ENCODE measurements around the gene OGFOD2.

The OGFOD2 gene

GRCh38 chr12:122961531-122962329 is 13.3 kb upstream of the OGFOD2 start:
- TF ChIP-seq CTCF (IDR thresholded peaks at IDR 0.05; ENCODE audit: insufficient read depth, low read length, poor library complexity, severe bottlenecking): no peak
- no peaks in the 10 kb centered on the region for H3K27me3 ChIP-seq (replicated peaks; ENCODE audit: control insufficient read depth, insufficient read depth, low read length)
- H3K36me3 ChIP-seq (ENCODE audit: control insufficient read depth, insufficient read depth, low read length): no peaks in the 10 kb centered on the region
- no peak for DNase-seq (ENCODE audit: extremely low read depth, insufficient read length)
- H3K4me3 ChIP-seq (replicated peaks; ENCODE audit: low read depth, low read length): no peak overlapping the region

DNA sequence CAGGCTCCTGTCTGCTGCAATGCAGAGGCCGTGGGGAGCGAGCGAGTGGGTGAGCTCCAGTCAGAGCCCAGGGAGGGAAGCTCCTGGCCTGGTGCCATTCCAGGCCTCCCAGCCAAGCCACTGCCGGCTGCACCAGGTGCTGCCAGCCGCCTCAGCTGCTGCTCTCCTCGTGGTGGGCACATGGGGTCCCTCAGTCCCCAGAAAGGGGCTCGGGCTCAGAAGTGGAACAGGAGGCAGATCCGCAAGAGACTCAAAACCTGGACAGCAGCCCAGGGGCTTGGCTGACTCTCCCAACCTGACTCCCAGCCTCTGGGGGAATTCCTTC is 11.1 kb upstream of the OGFOD2 start:
- Histone ChIP-seq H3K36me3 (ENCODE audit: control insufficient read depth, insufficient read depth, low read length) (no peaks in the 10 kb centered on the region), H3K27me3 (replicated peaks; ENCODE audit: control insufficient read depth, insufficient read depth, low read length) (no peaks in the 10 kb centered on the region), H3K4me3 (replicated peaks; ENCODE audit: low read depth, low read length) (no peak overlapping the region)
- TF ChIP-seq CTCF (IDR thresholded peaks at IDR 0.05; ENCODE audit: insufficient read depth, low read length, poor library complexity, severe bottlenecking): no peak
- no peak for DNase-seq (ENCODE audit: extremely low read depth, insufficient read length)

DNA sequence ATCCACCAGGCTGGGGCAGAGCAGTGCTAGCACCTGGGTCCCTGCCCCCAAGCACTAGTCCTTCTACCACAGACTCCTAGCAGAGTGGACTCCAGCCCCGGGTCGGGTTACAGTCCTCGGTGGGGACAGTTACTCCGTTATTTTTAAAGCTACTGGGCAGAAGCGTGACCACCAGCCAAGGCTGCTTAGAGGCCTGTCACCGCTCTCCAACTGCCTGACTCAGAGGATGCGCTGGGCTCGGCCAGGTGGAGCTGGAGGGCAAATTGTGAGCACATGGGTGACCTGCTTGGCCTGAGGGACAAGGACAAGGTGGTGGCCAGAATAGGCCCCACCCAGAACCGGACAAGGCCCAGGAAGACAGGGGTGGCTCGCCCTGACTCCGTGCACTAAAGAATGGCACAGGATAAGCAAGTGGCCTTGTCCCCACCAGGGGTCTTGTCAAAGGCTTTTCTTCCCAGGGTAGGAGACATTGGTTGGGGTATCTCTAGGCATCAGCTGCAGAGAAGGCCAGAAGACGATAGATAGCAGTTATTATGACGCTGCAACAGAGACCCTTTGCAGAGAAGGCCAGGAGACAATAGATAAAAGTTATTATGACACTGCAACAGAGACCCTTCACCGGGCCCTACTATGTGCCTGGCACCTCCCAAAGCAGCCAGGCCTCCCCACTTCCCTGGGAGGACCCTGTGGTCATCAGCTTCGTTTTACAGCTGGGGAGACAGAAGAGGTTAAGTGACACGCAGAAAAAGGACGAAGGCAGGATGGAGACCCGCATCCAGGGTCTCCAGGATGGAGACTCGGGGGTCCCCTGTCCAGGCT is 10.4 kb upstream of the OGFOD2 start:
- Histone ChIP-seq H3K4me3 (replicated peaks; ENCODE audit: low read depth, low read length) (no peak overlapping the region), H3K36me3 (ENCODE audit: control insufficient read depth, insufficient read depth, low read length) (no peaks in the 10 kb centered on the region), H3K27me3 (replicated peaks; ENCODE audit: control insufficient read depth, insufficient read depth, low read length) (no peaks in the 10 kb centered on the region)
- no peak for TF ChIP-seq CTCF (IDR thresholded peaks at IDR 0.05; ENCODE audit: insufficient read depth, low read length, poor library complexity, severe bottlenecking)
- DNase-seq (ENCODE audit: extremely low read depth, insufficient read length): no peak

- no peak overlapping the region for H3K4me3 ChIP-seq (replicated peaks; ENCODE audit: low read depth, low read length)
- TF ChIP-seq CTCF (IDR thresholded peaks at IDR 0.05; ENCODE audit: insufficient read depth, low read length, poor library complexity, severe bottlenecking): no peak
- DNase-seq (ENCODE audit: extremely low read depth, insufficient read length): no peak
- no peaks in the 10 kb centered on the region for H3K36me3 ChIP-seq (ENCODE audit: control insufficient read depth, insufficient read depth, low read length)
- no peaks in the 10 kb centered on the region for H3K27me3 ChIP-seq (replicated peaks; ENCODE audit: control insufficient read depth, insufficient read depth, low read length)
These were observed 9.7 kb upstream of the OGFOD2 start for GRCh38 chr12:122965321-122965751.

- Histone ChIP-seq H3K36me3 (ENCODE audit: control insufficient read depth, insufficient read depth, low read length) (no peaks in the 10 kb centered on the region), H3K4me3 (replicated peaks; ENCODE audit: low read depth, low read length) (peak within 1 kb of the TSS; percentile 41), H3K27me3 (replicated peaks; ENCODE audit: control insufficient read depth, insufficient read depth, low read length) (no peaks in the 10 kb centered on the region)
- TF ChIP-seq CTCF (IDR thresholded peaks at IDR 0.05; ENCODE audit: insufficient read depth, low read length, poor library complexity, severe bottlenecking): no peak
- DNase-seq (ENCODE audit: extremely low read depth, insufficient read length): peak; percentile 89
These were observed 8.9 kb upstream of the OGFOD2 start, which contains the start of gene ABCB9 for GRCh38 chr12:122965851-122966742. Gene ABCB9 (minus strand): TSS chr12:122966463. CDS start chr12:122960235, 6,228 bp downstream.

Measured in GM06990 (cell line).